ENCODE data around the gene CMTM4. TPM values are rescaled to one million over a fixed set of nuclear protein-coding genes. Genes with fewer than 3 reads are reported as not detected.

CMTM4 gene
- total and polyA plus RNA-seq, 2 of the 8 experiments (the other 6 are each of a cell fraction or from before 2014, with no cell fraction given): 35.3 to 51.7 TPM

DNA sequence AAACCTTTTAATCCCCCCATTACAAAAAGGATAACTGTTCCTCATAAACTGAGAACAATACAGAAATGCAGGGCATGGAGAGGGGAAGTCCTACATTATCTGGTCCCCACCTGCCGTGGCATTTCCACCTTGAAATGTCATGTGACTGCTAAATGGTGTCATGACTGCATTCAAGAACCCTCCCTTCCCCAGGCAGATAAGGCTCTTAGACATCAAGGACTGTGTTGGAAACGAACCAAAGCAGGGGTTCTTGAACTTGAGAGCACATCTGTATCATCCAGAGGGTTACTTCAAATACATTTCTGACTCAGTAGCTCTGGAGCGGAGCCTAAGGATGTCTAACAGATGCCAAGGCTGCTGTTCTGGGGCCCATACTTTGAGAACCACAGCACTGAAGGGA, 73.7 kb downstream of the CMTM4 start (continued):
- TF ChIP-seq EP300 (IDR thresholded peaks at IDR 0.05; ENCODE audit: borderline replicate concordance in 1 of 2, low read depth in 2 of 2, low read length in 2 of 2): no peak
- TF ChIP-seq CREB1 (IDR thresholded peaks at IDR 0.05): no peak
- TF ChIP-seq POU5F1 (IDR thresholded peaks at IDR 0.05; ENCODE audit: low read depth, low read length): no peak
- TF ChIP-seq SP2 (IDR thresholded peaks at IDR 0.05; ENCODE audit: low read length): no peak
- TF ChIP-seq, protein P1, sequence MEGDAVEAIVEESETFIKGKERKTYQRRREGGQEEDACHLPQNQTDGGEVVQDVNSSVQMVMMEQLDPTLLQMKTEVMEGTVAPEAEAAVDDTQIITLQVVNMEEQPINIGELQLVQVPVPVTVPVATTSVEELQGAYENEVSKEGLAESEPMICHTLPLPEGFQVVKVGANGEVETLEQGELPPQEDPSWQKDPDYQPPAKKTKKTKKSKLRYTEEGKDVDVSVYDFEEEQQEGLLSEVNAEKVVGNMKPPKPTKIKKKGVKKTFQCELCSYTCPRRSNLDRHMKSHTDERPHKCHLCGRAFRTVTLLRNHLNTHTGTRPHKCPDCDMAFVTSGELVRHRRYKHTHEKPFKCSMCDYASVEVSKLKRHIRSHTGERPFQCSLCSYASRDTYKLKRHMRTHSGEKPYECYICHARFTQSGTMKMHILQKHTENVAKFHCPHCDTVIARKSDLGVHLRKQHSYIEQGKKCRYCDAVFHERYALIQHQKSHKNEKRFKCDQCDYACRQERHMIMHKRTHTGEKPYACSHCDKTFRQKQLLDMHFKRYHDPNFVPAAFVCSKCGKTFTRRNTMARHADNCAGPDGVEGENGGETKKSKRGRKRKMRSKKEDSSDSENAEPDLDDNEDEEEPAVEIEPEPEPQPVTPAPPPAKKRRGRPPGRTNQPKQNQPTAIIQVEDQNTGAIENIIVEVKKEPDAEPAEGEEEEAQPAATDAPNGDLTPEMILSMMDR (IDR thresholded peaks at IDR 0.05; ENCODE audit: control extremely low read depth in 1 of 3, insufficient read depth in 1 of 3, low read depth in 1 of 3, low read length in 3 of 3): no peak

Measured in H1 (cell line).